DMS153 treated with DMSO at 0.1 percent for 48 hours (cell line): Measurements from ENCODE around the gene REM2.
"Not testable (repeated sequence)": the region's sequence is repeated elsewhere in the genome, so short reads cannot be mapped to it uniquely, and the experiment has no call there.

Experiments used
- DNase-seq: peaks from one replicate; lab custom pipeline; 2025; ENCODE audit not compliant: unreplicated experiment; lab: John Stamatoyannopoulos, UW

The REM2 gene

DNA sequence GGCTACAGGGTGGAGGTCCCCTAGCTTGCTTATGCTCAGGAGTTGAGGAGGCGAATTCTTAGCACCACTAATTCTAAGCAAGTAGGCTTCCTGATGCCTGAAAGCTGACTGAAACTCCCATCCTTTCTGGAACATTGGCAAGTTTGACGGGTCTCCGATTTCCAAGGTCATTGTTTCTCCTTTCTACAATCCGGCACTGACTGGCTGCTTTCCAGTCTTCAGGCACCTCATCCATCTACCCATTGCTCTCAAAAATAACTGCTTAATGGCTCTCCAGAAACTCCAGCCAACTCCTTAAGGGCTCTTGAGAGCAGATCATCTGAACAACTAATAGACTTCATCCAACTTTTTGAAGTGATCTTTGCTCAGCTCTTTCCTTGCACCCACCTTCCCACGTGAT lies 13.3 kb downstream of the REM2 start:
- DNase-seq = no peak

DNA sequence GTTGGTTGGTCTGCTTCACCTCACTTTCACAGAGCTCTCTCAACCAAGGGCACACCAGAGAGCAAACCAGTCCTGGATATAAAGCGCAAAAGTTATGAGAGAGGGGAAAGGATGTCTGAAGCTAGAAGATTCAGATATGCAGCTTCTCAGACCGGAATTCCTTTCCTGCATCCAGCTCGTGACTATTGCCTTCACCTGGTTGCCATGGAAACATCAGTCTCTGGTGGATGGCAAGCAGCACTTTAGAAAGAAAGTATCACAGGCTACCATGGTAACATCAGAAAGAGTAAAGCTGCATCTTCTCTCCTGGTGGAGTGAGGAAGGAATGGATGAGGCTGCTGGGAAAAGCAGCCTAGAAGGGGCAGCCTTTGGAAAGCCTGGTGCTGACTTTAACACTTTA lies 13.7 kb downstream of the REM2 start:
- no peak for DNase-seq

DNA sequence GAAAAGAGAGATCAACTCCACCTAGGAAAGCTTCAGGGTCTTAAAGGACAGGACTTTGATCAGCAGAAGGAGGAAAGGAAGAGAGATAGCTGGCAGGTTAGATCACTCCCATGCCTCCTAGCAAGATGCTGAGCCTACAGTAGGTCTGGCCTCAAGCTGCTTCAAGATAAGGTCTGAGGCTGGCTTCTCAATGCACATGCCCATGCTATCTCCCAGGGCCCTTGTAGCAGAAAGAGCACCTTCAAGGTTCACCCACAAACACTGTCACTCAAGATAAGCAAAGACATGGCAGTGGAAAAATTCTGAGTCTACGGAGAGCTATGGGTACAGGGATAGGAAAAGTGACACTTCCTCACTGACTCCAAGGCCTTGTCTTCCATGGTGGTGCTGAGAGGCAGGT lies 14.3 kb downstream of the REM2 start:
- DNase-seq = no peak

DNA sequence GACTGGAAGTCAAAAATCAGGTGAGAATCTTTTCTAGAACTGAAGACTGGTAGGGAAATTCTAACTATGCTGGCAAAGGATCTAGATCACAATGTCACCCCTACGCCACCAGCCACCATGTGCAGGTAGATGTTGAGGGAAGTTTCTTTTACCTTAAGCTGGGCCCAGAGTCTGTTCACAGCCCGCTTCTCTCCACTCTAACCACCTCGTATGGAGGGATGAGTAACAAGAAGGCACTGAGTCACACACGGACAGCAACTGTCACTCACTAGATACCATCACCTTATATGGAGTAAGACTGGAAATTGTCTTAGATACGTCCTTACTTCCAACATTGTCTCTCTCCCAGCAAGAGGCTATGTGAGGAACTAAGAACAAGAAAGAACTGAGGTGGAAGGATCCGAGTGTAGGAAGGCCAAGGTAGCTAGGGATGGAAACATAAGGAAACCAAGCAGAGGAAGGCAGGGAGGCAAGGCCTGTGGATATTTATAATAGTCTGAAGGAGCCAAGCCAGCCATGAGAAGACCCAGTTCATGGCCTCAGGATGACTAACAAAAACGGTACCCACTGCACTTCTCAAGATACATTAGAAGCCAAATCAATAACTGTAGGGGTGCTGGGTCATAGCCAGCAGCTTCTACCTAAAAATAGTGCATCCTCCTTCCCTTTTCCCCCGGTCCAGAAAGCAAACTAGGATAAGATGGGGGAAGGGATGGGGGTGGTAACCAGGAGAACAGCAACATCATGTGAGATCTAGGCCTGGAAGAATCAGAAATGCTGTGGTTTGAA lies 15.5 kb downstream of the REM2 start:
- DNase-seq = no peak

DNA sequence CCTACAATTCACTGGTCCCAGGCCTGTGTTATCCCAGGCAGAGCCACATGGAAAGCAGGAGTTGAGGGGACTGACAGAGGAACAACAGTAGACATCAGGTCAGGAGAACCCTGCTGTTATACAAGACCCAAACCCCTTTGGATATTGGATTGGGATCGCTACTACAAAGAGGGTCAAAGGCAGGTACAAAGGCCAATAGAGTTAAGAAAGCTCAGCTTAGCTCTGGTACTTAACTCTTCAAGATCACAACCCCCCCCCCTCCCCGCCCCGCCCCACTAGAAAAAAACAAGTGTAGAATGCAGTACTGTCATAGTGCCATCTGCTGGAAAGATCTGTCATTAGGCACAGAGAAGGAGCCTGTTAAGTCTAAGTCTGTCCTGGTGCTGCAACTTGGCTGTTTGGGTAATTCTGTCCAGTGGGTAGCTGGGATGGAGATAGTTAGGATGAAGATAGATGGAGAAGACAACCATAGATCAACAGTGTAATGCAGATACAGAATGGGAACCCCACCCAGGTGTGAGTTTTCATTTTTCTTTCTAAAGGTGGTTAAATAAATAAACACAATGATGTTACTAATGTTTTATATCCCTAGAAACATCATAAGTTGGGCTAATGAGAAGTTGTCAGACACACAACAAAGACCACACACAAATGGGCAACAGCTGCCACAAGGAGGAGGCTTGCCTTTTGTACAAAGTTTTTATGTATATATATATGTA lies 17.2 kb downstream of the REM2 start:
- peak; percentile 23 for DNase-seq

DNA sequence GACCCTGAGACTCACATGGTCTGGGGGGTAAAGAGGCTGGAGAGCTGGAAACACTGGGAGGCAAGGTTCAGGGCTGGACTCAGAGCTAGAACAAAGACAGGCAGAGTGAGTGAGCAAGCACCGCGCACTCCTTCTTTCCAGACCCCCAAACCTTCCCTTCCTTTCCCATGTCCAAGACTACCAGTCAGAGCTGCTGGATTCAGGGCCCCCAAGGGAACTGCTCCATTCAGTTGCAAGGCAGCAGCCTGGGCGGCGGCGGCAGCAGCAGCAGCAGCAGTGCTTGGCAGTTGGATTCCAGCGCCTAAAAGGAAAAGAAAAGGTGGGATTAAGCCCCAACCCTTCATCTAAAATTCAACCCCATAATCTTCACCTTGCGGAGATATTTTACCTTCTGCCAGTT lies 18.8 kb downstream of the REM2 start:
- no peak for DNase-seq

DNA sequence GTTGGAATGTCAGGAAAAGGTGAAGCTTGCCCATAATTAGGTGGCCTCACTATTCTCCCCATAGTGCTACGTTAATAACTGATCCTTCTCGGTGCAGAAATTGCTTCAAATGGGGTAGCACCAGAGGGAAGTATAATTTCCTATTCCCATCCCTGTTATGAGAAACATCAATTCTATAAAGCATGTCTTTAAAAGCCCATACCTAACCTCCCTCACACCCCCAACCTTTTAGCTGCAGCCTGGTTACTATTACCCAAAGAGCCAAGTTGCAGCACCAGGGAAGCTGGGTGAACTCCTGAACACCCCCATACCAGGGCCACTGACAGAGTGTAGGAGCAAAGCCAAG lies 20.7 kb downstream of the REM2 start:
- no peak for DNase-seq

DNA sequence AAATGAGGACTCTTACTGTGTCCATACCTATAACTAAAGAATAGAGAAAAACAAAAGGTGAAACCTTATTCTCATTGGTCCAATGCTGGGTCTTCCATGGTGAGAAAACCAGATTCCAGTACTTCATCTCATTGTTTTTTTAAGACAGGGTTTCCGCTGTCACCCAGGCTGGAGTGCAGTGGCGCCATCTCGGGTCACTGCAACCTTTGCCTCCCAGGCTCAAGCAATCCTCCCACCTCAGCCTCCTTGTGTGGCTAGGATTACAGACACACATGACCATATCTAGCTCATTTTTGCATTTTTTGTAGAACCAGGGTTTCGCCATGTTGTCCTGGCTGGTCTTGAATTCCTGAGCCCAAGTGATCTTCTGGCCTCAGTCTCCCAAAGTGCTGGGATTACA lies 22.6 kb downstream of the REM2 start:
- DNase-seq = no peak

DNA sequence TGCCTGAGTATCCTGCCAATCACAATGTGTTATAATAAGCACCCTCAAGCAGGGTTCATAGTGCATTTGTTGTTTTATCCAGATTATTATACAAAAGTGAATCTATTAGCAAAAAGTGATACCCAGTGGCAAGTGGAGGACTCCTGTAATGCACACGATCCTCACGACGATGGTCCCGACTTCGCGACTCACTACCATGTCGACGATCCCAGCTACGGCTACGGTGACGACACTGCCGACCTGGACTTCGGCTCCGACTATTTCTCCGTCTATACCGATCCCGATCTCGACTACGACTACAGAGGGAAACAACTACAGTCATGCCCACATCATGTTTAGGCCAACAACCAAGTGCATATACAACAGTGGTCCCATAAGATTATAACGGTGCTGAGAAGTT lies 23.1 kb downstream of the REM2 start:
- DNase-seq = no peak

DNA sequence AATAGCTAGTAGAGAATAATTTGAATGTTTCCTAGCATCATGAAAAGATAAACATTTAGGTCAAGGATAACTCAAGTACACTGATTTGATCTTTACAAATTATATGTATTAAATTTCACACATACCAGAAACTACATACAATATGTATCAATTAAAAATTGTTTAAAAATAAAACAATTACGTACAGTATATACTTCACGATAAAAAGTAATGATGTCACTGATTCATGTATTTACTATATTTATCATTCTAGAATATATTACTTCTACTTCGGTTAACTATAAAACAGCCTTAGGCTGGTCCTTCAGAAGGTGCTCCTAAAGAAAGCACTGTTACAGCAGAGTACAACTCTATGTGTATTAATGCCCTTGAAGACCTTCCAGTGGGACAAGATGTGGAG lies 24.4 kb downstream of the REM2 start:
- DNase-seq = no peak

DNA sequence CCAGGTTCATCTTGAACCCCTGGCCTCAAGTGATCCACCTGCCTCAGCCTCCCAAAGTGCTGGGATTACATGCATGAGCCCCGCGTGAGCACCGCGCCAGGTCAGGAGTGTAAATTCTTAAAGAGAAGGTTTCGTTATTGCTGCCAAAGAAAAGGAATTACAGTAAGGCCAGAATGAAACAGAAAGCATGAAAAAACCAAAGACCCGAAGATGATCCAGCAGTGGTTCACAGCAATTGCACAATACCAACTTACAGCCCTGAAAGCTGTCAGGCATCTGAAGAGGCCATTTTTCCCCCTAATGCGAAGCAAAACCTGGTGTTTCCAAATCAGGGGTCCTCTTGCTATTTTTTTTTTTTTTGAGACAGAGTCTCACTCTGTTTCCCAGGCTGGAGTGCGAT lies 25.6 kb downstream of the REM2 start:
- no peak for DNase-seq

DNA sequence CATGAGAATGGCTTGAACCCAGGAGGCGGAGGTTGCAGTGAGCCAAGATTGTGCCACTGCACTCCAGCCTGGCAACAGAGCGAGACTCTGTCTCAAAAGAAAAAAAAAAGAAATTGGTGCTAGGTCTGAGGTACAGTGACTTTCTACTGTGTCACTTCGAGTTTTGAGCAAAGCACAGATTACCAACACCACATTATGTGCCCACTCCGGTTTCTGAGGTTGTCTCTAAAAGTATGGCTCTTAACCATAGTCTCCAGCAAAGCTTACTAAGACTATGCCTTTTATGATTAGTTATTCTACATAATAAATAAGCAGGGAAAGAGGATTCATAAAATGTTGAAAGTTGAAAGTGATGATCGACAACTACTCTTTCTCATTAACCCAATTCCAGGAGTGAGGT lies 27.9 kb downstream of the REM2 start:
- no peak for DNase-seq

DNA sequence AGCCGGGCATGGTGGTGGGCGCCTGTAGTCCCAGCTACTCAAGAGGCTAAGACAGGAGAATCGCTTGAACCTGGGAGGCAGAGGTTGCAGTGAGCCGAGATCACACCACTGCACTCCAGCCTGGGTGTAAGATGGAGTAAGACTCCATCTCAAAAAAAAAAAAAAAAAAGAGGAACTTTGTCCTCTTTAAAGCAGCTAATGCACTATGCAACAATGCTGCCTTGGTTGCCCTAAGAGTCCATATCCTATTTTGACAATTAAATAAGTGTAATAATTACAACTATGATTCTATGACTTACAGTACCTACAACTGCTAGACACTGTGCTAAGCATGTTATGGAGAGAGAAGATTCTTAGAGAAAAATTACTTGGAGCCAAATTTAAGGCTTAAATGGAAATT lies 31.8 kb downstream of the REM2 start:
- DNase-seq = not testable (repeated sequence)

DNA sequence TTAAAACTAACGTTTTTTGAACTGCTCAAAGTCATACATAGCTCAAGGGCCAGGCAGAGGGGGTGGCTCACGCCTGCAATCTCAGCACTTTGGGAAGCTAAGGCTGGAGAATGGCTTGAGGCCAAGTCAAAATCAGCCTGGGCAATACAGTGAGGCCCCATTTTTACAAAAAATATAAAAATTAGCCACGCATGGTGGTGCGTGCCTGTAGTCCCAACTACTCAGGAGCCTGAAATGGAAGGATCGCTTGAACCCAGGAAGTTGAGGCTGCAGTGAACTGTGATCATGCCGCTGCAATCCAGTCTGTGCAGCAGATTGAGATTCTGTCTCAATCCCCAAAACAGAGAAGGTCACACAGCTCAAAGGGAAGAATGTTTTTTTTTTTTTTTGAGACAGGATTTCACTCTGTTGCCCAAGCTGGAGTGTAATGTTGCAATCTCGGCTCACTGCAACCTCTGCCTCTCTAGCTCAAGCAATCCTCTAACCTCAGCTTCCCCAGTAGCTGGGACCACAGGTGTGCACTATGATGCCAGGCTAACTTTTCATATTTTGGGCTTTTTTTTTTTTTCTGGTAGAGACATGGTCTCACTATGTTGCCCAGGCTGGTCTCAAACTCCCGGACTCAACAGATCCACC lies 33.0 kb downstream of the REM2 start:
- no peak for DNase-seq

DNA sequence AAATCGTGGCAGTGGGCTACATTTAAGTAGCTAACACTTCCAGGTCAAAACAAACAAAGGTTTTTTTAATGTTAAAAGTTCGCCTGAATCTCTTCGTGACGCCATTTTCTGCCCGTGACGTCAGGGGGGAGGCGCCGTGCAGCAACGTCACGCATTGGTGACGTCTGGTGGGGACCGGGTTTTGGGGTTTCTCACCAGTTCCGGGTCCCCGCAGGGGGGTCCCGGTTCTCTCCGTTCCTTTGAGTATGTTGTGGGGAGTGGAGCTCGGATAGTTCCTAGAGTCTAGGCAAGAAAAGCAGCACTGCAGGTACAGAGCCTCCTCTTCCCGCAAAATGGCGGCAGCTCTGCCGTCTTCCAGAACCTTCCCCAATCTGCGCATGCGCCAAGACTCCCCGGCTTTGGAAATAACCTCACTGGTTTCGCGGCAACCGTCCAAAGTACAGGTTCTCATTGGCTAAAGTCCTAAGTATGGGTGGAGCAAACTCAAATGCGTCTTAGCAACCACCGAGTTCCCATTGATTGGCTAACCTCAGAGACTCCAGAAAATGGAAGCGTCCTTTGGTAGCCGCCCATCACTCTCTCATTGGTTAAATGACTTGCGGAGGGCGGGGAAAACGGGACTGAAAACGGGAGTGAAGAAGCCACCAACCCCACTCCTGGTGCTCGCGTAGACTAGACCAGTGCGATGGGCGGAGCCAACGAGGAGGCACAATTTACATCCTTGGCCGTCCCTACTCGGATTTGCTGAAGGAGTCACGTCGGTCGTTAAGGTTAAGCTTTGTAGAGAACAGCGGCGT lies 36.0 kb downstream of the REM2 start, which contains the start of gene RBM23:
Gene RBM23 (minus strand): TSS at position 346 of the 797 bp plus-strand sequence.
- DNase-seq = peak; percentile 99

DNA sequence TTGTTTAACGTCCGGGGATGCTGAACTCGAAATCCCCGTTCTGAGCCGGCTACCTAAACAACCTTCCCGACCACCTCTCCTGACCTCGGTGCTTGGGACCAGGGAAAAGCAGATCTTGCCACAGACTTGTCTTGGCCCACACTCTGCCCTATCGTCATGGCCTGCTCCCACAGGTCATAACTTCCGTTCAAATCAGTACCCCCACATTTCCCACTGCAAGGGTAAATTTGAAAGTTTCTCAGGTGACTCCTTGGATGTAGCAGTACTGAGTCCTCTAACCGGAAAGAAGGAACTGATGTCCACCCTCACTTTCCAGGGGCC lies 36.5 kb downstream of the REM2 start:
- DNase-seq = no peak

DNA sequence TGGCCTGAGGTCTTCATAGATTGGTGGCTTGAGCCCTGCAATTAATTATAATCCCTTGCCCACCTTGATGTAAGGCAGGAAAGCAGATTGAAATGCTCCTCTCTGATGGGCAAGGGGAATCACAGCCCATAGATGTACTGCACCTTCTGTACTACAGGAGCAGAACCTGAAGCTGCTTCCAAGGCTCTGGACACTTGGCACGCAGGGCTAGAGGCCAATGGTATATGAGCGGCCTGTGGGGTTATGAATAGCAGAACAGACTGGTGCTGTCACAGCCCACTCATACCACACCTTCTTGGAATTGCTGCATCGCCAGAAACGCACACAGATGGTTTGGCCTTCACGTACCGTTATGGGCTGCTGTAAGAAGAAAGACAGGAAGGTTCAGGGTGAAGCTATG lies 37.7 kb downstream of the REM2 start:
- DNase-seq = no peak

DNA sequence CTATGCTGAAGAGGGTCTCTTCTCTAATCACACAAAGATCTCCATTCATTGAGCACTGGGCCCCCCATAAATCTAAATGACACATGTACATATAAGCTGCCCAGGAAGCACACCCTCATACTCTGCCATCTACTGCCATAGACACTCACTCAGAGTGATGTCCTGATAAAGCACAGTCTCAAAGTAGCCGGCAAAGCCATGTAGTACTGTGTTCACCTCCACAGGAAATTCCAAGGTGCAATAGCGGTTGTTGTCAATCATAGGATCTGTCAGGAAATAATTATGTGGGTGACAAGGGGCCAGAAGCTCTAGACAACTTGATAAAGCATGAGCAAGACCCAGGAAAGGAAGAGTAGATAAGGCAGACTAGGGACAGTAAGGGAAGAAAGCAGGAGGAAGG lies 39.3 kb downstream of the REM2 start:
- DNase-seq = no peak

DNA sequence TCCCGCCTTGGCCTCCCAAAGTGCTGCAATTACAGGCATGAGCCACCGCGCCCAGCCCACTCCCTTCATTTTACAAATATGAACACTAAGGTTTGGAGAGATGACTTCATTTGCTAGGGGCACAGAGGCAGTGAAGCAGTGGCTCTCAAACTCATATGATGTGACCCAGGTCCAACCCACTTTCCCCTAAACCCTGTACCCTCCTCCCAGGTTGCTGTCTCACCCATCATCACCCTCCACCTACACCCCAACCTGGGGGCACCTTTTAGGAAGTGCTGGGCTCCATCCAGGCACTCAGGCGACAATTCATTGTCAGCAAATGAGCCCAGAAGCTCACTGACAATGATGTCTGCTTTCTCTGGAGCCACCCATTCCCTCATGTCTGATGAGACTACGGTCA lies 40.7 kb downstream of the REM2 start:
- no peak for DNase-seq

DNA sequence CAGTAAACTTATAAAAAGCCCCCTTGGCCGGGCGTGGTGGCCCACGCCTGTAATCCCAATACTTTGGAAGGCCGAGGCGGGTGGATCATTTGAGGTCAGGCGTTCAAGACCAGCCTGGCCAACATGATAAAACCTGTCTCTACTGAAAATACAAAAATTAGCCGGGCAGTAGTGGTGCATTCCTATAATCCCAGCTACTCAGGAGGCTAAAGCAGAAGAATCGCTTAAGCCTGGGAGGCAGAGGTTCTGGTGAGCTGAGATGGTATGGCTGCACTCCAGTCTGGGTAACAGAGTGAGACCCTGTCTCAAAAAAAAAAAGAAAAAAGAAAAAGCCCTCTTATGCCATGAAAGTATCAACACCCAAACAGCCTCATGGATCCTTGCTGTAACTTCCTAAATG lies 42.5 kb downstream of the REM2 start:
- no peak for DNase-seq

DNA sequence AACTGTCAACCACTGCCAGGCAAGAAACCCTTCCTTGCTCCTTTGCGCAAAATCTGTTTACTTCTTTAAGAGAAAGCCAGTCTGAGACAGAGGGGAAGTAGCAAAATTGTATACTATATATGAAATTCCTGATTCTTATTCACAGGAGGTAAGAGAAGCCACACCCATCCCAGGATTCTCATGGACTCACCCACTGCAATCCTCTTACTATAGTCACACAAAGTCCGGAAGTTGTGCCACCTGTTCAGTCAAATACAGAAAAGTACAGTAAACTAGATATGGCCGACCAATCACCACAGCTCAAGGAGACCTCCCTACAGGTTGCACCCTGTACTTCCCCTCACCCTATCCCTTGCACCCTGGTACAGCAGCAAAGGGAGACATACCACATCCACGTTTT lies 43.3 kb downstream of the REM2 start:
- DNase-seq = no peak
